ENCODE measurements around the gene ZIC1.

DNA sequence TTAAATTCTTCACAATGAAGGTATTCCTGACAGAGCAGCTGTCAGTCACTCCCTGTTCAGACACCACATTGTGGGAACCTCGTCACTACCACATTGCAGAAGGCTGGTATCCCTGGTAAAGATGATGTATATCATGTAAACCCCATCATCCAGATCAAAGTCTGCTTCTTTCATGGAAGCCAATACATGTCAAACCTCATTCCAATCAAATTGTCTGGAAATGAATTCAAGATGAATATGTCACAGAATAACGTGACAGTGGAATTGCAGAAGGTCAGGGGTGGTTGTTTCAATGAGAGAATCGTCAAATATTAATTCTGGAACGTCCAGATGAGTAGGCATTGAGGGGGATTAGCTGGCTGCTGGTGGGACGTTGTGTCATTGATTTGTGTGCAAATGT lies 7.0 kb upstream of the ZIC1 start:
- TF ChIP-seq, protein P1, sequence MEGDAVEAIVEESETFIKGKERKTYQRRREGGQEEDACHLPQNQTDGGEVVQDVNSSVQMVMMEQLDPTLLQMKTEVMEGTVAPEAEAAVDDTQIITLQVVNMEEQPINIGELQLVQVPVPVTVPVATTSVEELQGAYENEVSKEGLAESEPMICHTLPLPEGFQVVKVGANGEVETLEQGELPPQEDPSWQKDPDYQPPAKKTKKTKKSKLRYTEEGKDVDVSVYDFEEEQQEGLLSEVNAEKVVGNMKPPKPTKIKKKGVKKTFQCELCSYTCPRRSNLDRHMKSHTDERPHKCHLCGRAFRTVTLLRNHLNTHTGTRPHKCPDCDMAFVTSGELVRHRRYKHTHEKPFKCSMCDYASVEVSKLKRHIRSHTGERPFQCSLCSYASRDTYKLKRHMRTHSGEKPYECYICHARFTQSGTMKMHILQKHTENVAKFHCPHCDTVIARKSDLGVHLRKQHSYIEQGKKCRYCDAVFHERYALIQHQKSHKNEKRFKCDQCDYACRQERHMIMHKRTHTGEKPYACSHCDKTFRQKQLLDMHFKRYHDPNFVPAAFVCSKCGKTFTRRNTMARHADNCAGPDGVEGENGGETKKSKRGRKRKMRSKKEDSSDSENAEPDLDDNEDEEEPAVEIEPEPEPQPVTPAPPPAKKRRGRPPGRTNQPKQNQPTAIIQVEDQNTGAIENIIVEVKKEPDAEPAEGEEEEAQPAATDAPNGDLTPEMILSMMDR (IDR thresholded peaks at IDR 0.05) = no peak
- TF ChIP-seq POLR2A (IDR thresholded peaks at IDR 0.05) = no peak
- TF ChIP-seq EP300 (IDR thresholded peaks at IDR 0.05; ENCODE audit: low read depth) = no peak
- no peak for TF ChIP-seq POLR2AphosphoS5 (IDR thresholded peaks at IDR 0.05)
